Limb (tissue), 2 donors: ENCODE results near the gene RBFOX1.

Source experiments
- DNase-seq, 2 donors: peaks; one replicate each; pipeline ENCODE4 v3.0.0-alpha.2; 2016; ENCODE audit errors: extremely low spot score in 2 of 2

RBFOX1 gene

DNA sequence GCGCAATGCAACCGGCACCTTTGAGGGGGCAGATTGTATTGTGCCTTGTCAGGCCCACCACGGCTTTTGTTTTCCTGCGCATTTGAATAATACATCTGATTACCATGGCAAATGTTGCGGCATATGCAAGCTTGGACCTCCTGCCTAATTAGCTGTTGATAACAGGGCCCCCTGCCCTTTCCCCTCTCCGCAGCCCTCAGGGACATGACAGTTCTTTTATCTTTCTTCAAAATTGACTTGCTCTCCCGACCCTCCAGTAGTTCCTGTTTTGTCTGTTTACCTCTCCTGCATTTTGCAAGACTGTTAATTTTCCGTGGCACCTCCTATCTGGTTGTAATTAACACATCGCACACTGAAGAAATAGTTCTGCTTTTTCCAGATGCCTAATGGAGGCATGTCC lies 86.8 kb downstream of the RBFOX1 start:
- no peak for DNase-seq

DNA sequence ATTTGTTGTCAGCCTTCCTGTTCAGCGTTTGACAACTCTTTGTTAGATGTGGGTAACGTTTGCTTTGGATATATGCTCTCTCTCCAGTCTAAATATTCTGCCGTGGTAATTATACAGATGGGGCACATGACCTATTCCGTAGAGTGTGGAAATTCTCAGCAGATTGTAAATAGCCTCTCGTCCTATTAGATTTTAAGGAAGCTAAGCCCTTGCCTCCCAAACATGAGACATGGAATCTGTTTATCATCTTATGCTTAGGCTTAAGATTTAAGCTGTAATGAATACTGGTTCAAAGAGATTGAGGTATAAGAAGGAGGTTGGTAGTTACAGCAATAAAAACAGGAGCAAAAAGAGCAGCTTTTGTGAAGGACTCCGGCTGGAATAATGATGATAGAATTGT lies 87.4 kb downstream of the RBFOX1 start:
- DNase-seq, result no peak

DNA sequence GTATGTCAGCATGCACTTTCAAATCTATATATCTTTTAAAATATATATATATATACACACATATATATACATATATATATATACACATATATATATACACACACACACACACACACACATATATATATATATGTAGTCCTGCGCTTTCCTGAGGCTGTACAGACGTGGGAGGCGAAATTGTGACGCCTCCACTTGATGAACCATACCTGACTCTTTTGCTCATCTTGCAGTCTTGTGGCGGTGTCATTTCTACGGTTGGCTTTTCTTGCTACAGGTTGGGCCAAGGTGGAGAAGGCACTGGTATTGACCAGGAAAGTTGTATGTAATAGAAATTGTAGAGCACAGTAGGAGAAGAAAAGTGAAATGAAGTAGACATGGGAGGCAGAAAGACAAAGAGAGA lies 88.2 kb downstream of the RBFOX1 start:
- no peak for DNase-seq

DNA sequence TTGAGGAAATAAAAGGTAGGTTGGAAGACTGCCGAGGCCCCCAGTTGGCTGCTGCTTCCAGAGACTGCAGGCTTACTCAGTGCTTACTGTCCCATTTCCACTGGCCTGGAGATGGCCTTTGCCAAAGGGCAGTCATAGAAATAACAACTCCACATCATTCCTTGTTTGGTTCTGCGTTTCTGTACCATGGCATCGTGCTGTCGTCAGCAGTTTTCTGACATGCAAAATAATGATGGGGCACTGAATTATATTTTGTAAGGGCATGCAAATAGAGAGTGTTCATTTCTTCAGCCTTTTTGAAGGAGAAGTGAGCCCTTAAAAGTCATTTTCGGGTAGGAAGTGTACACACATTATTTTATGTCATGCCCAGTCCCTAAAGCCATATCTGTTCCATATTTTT lies 88.9 kb downstream of the RBFOX1 start:
- no peak for DNase-seq

DNA sequence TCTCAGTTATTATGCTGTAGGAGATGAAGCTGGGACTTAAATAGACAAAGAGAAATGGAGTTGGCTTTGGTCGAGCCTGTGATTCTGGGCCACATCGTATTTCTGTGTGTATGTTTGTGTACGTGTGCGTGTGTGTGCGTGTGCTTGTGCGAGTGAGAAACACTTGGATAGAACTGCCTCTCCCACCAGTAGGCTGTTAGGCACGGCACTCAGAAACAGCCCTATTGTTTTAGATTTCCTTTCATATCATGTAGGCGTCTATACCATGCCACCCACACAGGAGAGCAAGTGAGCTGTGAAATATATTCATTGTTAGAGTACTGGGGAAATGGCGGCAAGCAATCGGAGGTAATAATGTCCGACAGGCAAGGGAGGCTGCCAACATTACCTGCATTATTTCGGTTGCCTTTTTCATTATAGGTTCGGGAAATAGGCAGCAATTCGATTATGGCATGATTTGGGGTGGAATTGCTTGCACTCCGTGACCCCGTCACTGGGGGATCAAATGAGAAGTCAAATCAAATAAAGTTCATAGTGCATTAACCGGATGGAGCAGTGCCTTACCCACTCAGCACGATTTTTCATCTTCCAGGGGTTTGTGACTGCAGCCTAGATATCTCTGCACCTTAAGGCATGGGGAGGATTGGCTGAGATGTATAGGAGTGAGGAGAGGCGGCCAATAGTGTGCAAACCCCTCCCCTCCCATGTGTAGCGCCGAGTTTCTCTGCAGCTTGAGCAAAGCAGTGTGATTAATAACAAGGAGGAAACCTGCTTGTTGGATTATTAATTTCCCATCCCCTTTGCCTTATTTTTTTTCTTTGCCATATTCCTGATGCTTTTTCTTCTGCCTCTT lies 89.6 kb downstream of the RBFOX1 start:
- no peak for DNase-seq

DNA sequence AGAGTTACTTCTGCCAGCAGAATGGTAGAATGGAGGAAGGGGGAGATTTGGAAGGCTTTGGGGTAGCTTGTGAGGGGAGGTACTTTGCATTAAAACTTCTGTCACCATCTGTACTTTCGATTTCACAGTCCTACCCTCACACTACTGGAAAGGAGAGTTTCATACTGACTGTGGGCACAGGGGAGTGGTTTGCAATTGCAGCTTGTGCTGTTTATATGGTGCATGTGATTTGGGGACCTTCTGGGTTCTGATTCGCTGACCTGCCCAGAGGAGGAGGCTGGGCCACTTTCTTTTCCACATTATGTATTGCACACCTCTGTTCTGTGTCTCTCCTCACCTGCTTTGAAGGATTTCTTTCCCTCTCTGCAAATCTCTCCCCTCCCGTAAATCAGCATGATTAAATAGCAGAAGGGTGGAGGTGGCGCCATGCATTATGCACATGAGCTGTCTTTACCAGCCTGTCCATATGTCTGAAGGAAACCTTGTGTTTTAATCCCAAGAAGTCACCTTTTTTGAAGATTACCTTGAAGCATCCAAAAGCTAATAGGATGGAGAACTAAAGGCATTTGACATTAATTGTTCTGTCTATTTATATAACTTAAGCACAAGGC lies 90.9 kb downstream of the RBFOX1 start:
- DNase-seq, result no peak

DNA sequence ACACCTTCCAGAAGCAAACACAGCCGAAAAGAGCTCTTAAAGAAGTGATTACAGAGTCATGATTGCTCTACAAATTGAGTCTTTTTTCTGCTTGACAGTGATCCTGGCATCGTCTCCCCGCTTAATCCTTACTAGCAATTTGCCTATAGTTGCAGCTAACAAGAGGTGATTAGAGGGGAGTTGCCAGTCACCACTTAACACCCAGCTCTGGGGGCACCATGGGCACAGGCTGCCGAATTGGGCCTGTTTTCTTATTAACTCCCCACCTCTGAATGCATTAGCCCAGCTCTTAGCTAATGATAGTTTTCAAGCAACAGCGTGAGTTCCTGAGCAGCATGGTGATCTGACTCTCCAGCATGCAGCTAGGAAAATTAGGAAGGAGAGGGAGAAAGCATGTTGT lies 93.5 kb downstream of the RBFOX1 start:
- DNase-seq, result no peak

DNA sequence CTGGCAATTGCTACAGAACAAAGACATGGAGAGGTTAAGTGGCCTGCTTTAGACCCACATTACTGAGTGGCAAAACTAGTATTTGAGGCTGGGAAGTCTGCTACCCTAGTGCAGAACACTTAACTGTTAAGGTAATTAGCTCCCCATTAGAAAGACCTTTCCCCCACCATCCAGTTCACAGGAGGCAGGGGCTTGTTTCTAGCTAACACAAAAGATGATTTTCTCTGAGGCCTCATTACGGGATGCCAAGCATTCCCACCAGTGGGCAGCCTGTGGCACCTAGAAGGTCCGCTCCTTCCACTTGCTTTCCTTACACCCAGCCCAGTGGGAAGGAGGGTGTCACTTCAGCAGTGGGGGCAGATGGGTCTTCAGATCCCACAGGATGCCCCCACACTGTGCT lies 99.1 kb downstream of the RBFOX1 start:
- no peak for DNase-seq

DNA sequence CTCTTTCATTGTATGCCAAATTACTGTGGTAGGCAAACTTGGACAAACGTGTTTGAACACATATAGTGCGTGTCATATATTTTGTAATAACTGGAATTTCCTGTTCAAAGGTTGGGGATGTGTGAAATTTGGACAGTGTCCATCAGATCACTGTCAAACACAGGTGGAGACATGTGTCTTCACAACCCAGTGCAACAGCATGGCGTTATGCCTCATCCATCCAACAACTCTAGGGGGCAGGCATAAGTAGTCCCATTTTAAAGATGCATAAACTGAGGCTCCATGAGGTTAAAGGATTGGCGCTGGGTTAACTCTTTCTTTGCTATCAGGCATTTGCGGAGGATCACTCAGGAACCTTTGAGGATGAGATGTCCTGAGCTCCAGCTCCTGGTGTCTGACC lies 103.7 kb downstream of the RBFOX1 start:
- no peak for DNase-seq

DNA sequence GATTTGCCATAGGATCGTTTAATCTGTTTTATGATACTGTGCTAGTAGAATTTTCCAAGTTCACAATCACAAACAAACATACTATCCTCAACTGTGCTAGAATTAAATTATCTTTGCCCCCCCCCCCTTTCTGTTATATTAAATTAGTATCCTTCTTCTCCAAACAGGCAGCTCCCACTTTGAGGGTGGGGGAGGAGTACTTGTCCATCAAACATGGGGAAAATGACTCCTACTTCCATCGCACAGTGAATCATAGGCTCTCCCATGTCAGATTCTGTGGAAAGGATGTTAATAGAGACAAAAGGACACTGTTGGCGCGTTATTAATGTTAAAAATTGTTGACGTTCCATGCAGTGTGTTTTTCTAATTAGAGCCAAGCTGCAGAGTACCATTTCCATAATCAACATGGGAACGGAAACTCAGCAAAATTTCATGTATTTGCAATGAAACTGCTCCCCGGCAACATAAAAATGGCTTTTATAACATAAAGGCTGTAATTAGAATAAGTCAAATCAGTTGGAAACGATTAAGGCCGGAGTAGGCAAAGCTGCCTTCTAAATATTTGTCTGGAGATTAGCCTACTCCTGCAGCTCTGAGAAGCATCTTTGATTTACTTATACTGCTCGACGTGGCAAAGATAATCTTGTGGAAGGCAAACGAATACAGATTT lies 104.6 kb downstream of the RBFOX1 start:
- no peak for DNase-seq

DNA sequence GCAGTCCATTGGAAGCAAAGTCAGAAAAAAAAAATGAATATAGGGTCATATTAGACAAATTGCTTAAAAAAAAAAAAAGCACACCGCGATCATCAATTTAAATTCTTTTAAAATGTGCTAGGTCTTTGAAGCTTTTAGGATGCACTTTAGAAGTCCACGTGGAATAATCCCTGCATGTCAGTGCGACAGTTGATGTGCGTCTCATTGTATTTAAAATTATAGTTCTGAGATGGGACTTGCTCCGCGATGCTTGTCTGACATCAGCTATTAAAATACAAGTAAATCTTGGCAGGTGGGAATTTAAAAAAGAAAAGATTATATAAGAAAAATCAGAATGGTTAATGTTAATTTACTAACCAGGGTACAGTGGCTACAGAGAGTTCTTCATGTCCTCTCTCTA lies 105.2 kb downstream of the RBFOX1 start:
- no peak for DNase-seq

DNA sequence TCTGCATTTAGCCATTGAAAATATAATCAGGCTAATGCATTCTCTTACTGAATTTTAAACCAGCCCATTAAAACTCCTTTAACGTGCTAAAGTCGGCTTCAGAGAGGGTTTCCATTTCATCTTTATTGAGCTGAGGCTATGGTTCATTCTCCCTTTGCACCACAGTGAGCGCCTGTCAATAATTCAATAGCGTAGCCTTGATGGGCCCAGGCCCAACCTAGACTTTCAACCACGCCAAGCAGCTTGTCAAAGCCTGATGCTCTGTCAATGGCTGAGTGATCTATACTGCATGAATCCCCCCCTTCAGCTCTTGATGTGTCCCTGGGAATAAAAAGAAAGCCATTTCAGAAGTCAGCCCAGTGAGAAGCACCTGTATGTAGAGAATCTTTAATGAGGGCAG lies 106.0 kb downstream of the RBFOX1 start:
- DNase-seq, result no peak

DNA sequence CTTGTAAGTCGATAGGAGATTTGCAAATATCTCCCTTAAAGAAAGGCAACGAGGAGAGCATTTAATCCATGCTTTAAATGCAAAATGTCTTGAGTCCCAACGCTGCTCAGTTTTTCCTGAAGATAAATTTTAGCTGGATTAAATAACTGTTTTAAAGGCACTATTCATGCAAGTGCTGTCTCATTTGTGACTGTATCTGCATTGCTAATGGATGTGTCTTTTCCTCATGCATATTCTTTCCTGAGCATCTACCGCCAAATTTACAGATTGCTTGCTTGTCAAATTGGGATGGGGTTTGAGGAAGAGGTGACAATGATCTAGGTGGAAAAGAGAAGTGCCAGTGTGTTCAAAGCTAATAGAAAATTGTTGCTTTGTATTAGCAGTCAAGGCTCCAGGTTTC lies 106.9 kb downstream of the RBFOX1 start:
- no peak for DNase-seq

DNA sequence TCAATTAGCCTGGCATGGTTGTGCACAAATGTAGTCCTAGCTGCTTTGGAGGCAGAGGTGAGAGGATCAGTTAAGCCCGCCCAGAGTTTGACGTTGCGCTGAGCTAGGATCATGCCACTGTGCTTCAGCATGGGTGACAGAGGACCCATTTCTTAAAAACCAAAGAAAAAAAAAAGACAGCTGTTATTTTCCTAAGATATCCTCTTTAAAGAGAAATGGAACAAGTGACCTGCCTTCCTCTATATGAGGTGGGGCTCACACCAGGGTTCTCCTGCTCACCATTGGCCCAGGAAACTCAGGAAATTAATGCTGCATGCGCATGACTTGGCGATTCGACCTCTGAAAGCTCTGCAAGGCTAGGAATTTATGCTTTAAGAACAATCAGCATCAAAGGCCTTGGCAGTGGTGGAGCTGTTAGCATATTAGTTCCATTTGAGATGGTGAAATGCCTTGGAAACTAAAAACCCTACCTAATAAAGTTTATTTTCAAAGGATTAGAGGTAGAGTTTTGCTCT lies 108.3 kb downstream of the RBFOX1 start:
- no peak for DNase-seq

DNA sequence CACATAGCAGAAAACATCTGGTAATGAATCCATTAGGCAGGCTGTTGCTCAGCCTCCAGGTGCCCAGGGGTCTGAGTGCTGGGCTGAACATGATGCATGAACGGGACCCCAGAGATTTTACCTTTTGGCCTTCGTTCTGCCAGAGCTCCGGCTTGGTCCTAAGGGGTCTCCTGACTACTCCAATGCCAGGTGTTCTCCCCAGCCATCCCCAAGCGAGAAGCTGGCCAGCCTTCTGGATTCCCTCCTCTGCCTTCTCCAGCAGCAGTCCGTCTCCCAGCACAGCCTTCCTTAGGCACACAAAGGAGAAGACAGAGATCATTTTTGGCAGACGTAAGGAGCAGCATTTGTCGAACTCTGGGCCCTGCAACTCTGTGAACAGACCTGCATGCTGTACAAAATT lies 109.4 kb downstream of the RBFOX1 start:
- DNase-seq, result peak in 1 of 2 donors; percentile 39

DNA sequence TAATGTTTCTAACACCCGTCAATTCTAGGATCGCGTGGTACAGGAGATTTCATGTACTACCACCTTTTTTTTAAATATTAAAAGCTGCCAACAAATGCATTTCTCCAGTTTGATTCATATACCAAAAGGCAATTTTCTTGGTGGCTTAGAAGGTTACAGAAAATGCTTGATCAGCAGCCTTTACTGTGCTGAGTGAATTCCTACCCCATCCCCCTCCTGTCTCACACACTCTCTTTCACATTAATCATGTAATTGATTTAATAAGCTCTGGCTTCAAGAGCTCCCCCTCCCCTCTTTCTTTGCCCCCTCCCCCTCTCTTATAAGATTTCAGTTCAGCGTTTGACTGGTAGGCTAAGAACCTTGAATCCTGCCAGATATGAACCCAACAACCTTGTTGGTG lies 110.5 kb downstream of the RBFOX1 start:
- DNase-seq, result no peak

DNA sequence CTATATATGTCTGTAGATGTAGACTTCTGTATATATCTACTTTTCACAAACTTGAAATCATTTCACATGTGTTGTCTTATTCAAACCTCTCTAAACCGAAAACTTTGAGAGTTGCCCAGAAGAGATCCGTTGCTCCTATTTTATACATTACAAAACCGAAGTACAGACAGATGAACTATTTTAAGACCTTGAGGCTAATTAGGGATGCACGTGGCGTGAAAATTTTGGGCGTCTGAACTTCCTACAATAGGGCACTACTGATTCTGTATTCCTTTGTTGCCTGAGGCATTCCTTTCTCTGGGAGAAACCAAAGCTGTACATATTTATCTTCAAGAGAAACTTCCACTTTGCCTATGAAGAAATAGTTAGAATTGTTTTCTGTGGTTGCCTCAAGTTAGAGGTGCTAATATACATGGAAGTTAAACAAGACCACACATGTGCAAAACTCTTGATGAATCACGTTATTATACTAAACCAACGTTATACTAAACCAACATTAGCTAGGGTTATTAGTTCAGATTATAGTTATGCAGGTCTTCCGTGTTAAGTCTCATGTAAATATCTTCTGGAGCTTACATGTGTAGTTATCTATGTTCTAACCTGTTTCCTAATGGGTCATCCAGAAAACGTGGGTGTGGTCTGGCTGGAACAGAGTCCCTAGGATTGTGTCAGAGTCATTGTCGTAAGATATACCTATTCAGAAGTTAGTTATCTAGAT lies 111.2 kb downstream of the RBFOX1 start:
- DNase-seq, result no peak

DNA sequence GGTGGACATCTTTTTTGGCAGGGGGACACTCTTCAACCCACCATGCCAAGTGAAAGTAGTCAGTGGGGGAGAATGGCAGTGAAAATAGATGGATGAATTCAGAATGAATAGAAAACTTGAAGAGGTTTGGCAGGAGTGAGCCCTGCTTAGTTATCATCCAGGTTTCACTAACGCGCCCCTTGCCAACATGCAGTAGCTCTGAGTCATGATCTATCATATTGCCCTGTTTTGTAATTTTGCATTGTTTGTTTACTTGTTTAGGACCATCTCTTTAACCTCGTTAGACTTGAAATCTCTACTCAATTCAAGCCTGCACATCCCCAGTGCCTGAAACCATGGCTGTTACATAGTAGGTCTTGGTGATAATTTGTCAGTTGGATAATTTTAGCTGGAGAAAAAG lies 116.7 kb downstream of the RBFOX1 start:
- DNase-seq, result no peak

DNA sequence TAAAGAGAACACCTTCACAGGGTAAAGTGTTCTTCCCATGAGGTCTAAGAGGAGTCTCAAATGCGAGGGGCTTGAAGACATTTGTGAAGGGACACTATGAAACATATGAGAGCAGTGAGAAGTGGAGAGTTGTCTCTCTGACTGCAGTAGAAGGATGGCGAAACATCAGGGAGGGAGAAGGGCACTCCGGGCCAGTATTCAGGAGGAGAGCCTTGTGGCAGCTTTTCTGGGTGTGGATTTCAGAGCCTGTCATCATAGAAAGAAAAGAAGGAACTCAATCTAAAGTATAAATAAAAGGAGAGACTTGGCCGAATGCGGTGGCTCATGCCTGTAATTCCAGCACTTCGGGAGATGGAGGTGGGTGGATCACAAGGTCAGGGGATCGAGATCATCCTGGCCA lies 117.2 kb downstream of the RBFOX1 start:
- DNase-seq, result no peak

DNA sequence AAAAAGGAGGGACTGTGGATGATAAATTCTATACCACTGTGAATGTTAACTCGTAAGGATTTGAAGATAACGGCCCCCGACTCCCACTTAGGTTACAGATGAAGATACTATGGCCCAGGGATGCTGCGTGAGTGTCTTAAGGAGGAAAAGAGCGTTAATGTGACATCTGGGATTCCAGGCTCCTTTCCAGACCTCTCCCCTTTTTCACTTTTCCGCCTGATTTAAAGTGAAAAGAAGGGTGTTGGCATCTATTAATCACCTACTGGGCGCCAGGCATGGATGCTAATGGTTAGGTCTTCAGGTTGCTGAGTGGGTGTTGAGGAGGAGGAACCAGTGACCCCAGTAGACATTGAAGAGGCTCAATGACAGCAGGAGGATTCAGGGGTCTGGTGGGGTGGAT lies 117.8 kb downstream of the RBFOX1 start:
- no peak for DNase-seq

DNA sequence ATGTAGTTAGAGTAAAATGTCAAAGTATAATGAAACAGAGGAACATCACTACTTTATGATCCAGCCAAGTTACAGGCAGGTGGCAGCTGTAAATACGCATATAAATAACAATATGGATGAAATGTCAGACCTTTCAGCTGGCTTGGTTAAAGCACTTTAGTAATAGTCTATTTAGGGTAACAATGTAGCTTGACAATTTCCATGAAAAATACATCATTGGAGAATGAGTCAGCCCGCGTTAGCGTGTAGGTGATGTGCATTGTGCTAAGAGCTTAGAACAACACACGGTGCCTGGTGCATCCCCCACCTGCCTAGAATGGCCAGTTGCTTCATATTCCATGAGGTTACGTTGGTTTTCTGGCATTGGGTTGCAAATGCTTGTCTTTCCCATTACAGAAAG lies 119.4 kb downstream of the RBFOX1 start:
- no peak for DNase-seq

DNA sequence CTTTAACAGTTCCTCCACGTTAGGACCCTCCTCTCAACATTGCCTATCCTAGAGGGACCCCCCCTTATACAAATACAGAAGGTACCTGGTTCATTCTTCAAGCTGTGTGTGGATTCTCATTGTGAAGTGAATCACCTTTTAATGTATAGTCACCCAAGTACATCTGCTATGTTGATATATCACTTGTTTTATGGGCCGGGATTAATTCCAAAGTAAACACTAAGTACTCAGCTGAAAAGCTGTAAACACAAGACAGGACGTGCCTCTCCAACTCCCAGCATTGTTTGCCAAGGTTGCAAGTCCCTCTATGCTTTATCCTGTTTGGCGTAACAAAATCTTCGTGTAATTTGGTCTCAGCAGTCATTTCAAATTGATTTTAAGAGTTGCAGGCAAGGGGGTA lies 123.6 kb downstream of the RBFOX1 start:
- no peak for DNase-seq
